Activated naive CD8-positive, alpha-beta T cell treated with anti-CD3 and anti-CD28 coated beads for 36 hours (primary cell): ENCODE data around the gene CCDC92B. TPM values are rescaled to one million over a fixed set of nuclear protein-coding genes. Genes with fewer than 3 reads are reported as not detected.
"Not testable (repeated sequence)": the region's sequence is repeated elsewhere in the genome, so short reads cannot be mapped to it uniquely, and the experiment has no call there.

Source experiments
- DNase-seq: peaks from one replicate; pipeline ENCODE4 v3.0.0; 2021
- H3K27ac Mint-ChIP-seq: one replicate; pipeline ENCODE4 v1.8.0; 2022; ENCODE audit warnings: mild to moderate bottlenecking, moderate library complexity, mixed read lengths
- H3K27me3 Mint-ChIP-seq: one replicate; pipeline ENCODE4 v1.8.0; 2022; ENCODE audit warnings: mild to moderate bottlenecking, mixed read lengths
- H3K36me3 Mint-ChIP-seq: one replicate; pipeline ENCODE4 v1.8.0; 2021; ENCODE audit warnings: mild to moderate bottlenecking, mixed read lengths
- H3K4me1 Mint-ChIP-seq: one replicate; pipeline ENCODE4 v1.8.0; 2021; ENCODE audit warnings: mixed read lengths
- H3K4me3 Mint-ChIP-seq: one replicate; pipeline ENCODE4 v1.8.0; 2022; ENCODE audit warnings: mild to moderate bottlenecking, moderate library complexity, mixed read lengths
- H3K9me3 Mint-ChIP-seq: one replicate; pipeline ENCODE4 v1.8.0; 2022; ENCODE audit warnings: mixed read lengths
- total RNA-seq, 2 experiments: library from RNA; stranded (reverse); gene quantifications; one replicate each; pipeline ENCODE4 v1.2.3, GENCODE V29; 2021

Gene CCDC92B
- total RNA-seq, 2 experiments from 2014 or later, result not detected

GRCh38 chr17:2704890-2705248 is 44.6 kb downstream of the CCDC92B start:
- Mint-ChIP-seq H3K36me3 (peaks cover 9% of the 10 kb centered on the region), H3K4me1 (peaks cover 20% of the 10 kb centered on the region), H3K27me3 (no peaks in the 10 kb centered on the region), H3K4me3 (no peak overlapping the region), H3K9me3 (no peaks in the 10 kb centered on the region), H3K27ac (peak overlapping the region; percentile 56)
- no peak for DNase-seq

DNA sequence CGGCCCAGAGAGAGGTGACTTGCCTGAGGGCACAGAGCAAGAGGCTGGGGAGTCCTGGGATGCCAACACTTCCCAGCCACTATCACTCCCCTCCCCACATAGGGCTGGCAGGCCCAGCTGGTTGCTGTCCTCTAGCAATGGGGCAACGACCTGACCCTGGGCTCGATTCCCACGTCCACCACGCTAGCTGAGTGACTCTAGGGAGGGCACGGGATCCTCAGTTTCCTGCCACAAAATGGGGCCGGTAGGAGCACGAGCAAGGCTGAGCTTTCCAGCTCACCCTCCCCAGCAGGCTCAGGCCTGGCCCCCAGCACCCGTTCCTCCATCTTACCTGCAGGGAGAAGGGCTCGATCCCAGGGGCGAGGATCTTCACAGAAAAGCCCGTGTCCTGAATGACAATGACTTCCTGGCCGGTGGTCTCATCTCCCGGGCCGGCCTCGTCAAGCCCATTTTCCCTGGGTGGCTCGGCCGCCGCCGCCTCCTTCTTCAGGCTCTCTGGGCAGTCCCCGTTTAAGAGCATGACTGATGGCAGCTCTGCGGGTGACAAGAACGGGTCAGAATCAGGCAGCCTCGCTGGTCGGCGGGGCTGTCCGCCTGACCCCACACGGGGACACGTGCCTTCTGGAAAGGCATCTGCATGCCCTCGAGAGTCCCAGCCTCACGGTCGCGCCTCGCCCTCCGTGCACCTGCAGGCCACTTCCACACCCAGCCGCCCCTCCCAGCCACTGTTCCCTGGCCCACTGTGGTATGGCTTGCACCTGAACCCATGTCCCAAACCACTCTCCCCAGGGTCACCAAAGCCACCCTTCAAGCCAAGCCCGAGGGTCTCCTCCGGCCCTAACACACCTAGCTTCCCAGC is 45.2 kb downstream of the CCDC92B start:
- Mint-ChIP-seq H3K27ac (peak overlapping the region; percentile 56), H3K36me3 (peaks cover 5% of the 10 kb centered on the region), H3K4me1 (peaks cover 14% of the 10 kb centered on the region)

DNA sequence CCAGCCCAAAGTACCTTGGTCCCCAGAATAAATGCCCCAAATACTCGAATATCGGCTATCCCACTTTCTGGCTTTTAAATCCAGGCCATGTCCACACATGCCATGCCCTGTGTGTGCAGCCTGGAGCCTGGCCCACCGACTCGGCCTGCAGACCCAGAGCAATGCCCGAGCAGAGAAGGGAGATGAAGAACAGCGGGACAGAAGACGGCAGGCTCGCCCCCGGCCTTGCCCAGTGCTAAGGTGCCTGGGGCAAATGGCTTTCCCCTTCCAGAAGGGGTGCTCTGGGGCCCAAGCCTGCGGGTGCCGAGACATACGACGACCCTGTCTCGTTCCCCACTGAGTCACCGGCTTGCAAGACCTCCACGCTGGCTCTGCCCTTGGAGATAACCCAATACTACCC is 45.8 kb downstream of the CCDC92B start:
- no peak for DNase-seq
- no peaks in the 10 kb centered on the region for H3K9me3 Mint-ChIP-seq
- no peak overlapping the region for H3K27ac Mint-ChIP-seq
- H3K4me1 Mint-ChIP-seq, result peaks cover 7% of the 10 kb centered on the region
- no peaks in the 10 kb centered on the region for H3K27me3 Mint-ChIP-seq
- peaks cover 4% of the 10 kb centered on the region for H3K36me3 Mint-ChIP-seq
- no peak overlapping the region for H3K4me3 Mint-ChIP-seq

More for the DNA sequence above, 45.2 kb downstream of the CCDC92B start:
- Mint-ChIP-seq H3K4me3 (no peak overlapping the region), H3K9me3 (no peaks in the 10 kb centered on the region), H3K27me3 (no peaks in the 10 kb centered on the region)
- DNase-seq, result no peak

DNA sequence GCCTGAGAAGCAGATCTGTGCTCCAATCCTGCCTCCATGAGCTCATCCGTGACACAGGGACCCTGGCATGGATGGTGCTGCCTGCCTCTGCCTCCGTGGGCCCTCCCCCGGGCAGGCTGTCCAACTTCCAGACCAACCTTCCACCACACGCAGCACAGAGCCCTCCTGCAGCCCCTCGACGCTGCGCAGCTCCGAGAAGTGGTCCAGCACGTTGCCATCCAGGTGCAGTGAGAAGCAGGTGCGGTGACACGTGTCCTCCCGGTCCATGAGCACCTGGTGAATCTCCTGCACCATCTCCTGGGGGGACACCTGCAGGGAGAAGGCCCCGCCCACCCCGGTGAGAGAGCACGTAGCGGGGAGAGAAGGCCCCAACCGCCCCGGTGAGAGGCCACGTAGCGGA is 46.3 kb downstream of the CCDC92B start:
- no peak overlapping the region for H3K27ac Mint-ChIP-seq
- H3K9me3 Mint-ChIP-seq, result no peaks in the 10 kb centered on the region
- no peaks in the 10 kb centered on the region for H3K27me3 Mint-ChIP-seq
- peaks cover 8% of the 10 kb centered on the region for H3K36me3 Mint-ChIP-seq
- peaks cover 4% of the 10 kb centered on the region for H3K4me1 Mint-ChIP-seq
- no peak overlapping the region for H3K4me3 Mint-ChIP-seq
- no peak for DNase-seq

- Mint-ChIP-seq H3K36me3 (peaks cover 11% of the 10 kb centered on the region), H3K27ac (no peak overlapping the region), H3K4me3 (no peak overlapping the region), H3K27me3 (no peaks in the 10 kb centered on the region), H3K9me3 (no peaks in the 10 kb centered on the region), H3K4me1 (peaks cover 3% of the 10 kb centered on the region)
- no peak for DNase-seq
Observed at GRCh38 chr17:2701996-2702741, 47.3 kb downstream of the CCDC92B start.

DNA sequence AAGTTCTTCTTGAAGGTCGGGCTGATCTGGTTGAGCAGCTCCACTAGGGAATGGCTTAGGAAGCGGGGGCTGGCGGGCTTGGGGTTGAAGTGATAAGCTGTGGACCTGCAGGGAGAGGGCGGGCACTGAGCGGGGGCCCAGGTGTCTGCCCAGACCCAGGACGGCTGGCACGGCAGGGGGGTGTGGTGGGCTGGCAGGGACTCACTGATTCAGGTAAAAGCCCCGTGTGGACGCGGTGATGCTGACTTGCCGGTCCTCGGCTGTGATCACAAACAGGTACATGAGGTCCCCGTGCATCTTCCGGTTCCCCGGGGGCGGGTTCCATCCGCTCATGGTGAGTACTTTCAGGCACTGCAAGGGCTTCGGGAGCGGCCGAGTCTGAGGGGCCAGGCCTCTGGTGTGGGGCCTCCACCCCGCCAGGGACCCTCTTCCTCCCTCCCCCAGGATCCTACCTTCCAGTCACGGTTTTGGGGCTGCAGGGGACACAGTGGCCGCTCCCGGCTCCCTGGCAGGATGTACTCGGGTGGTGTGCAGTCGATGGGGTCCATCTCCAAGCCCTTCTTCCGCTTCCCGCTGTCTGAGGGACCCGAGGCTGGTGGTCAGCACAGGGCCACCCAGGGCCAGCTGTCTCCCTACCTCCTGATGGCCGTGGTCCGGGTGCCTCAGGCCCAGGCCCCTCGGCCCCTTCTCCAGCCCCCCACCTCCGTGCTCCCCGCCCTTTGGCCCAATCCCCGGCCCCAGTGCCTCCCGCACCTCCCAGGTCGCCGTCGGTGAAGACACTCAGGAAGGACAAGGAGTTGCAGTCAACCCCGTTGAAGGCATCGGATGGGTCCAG is 48.1 kb downstream of the CCDC92B start:
- H3K4me1 Mint-ChIP-seq, result peaks cover 3% of the 10 kb centered on the region
- no peak overlapping the region for H3K4me3 Mint-ChIP-seq
- no peak overlapping the region for H3K27ac Mint-ChIP-seq
- peaks cover 11% of the 10 kb centered on the region for H3K36me3 Mint-ChIP-seq
- no peaks in the 10 kb centered on the region for H3K9me3 Mint-ChIP-seq
- DNase-seq, result no peak
- no peaks in the 10 kb centered on the region for H3K27me3 Mint-ChIP-seq

DNA sequence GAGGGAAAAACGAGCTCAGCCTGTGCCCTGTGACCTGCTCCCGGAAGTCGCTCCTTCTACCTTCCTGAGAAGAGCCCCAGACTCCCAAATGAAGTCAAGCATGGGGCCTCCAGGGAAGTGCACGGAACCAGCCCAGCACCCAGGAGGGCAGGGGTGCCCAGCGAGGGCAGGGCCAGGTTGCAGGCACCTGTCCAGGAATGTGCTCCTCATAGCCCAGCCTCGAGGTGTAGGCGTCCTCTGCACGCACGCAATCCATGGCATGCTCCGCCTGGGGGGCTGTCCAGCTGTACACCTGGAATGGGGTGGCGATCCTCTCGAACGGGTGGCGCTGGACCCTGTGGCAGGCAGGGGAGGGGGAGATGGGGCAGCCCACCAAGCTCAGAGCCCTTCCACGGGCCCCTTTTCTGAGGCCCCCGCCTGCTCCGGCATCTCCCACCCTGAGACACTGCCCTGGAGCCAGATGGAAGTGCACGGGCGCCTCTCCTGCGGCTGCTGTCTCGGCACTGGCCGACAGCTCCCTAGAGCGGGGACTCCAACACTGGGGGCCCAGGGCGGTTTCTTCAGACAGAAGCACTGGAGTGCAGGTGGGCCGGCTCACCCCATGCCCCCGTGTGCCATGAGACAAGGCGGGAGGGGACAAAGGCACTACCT is 48.8 kb downstream of the CCDC92B start:
- no peak overlapping the region for H3K4me3 Mint-ChIP-seq
- no peaks in the 10 kb centered on the region for H3K27me3 Mint-ChIP-seq
- no peaks in the 10 kb centered on the region for H3K9me3 Mint-ChIP-seq
- peaks cover 11% of the 10 kb centered on the region for H3K36me3 Mint-ChIP-seq
- H3K4me1 Mint-ChIP-seq, result peaks cover 3% of the 10 kb centered on the region
- no peak for DNase-seq
- H3K27ac Mint-ChIP-seq, result no peak overlapping the region

DNA sequence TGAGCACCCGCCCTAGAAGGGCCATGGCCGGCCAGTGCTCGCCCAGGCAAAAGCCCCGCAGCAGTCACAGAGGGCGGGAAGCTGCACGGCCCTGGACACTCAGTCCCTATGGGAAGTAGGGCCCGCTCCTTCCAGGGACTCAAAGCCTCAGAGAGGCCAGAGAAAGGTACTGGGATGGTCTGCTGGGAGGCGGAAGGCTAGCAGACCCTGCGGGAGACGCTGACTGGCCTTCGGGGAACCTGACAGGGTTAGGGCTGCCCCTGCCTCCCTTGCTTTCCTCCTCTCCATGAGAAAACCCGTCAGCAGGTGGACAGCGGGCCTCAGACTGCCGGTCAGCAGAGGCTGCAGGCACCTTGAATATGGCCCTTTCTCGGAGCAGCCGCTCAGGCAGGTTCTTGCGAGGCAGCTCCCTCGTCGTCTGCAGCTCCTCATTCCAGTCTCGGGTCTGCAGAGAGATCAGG is 49.4 kb downstream of the CCDC92B start:
- Mint-ChIP-seq H3K36me3 (peaks cover 9% of the 10 kb centered on the region), H3K27me3 (no peaks in the 10 kb centered on the region), H3K4me1 (no peaks in the 10 kb centered on the region), H3K27ac (no peak overlapping the region), H3K9me3 (no peaks in the 10 kb centered on the region), H3K4me3 (no peak overlapping the region)
- no peak for DNase-seq

GRCh38 chr17:2699216-2699805 is 50.1 kb downstream of the CCDC92B start:
- not testable (repeated sequence) for H3K9me3 Mint-ChIP-seq, H3K27me3 Mint-ChIP-seq, H3K27ac Mint-ChIP-seq, DNase-seq, H3K36me3 Mint-ChIP-seq, H3K4me3 Mint-ChIP-seq, H3K4me1 Mint-ChIP-seq

- H3K4me3 Mint-ChIP-seq, result no peak overlapping the region
- no peaks in the 10 kb centered on the region for H3K27me3 Mint-ChIP-seq
- no peak overlapping the region for H3K27ac Mint-ChIP-seq
- DNase-seq, result no peak
- H3K9me3 Mint-ChIP-seq, result no peaks in the 10 kb centered on the region
- no peaks in the 10 kb centered on the region for H3K4me1 Mint-ChIP-seq
- H3K36me3 Mint-ChIP-seq, result peaks cover 8% of the 10 kb centered on the region
Observed at GRCh38 chr17:2697611-2698162, 51.8 kb downstream of the CCDC92B start.

- no peak for DNase-seq
- no peak overlapping the region for H3K27ac Mint-ChIP-seq
Observed at GRCh38 chr17:2695961-2696760, 53.3 kb downstream of the CCDC92B start.

GRCh38 chr17:2695243-2695960 is 54.0 kb downstream of the CCDC92B start:
- no peaks in the 10 kb centered on the region for H3K27me3 Mint-ChIP-seq
- DNase-seq, result no peak
- H3K36me3 Mint-ChIP-seq, result peaks cover 7% of the 10 kb centered on the region
- H3K27ac Mint-ChIP-seq, result no peak overlapping the region
- no peaks in the 10 kb centered on the region for H3K4me1 Mint-ChIP-seq
- no peaks in the 10 kb centered on the region for H3K9me3 Mint-ChIP-seq
- H3K4me3 Mint-ChIP-seq, result no peak overlapping the region

More at GRCh38 chr17:2695961-2696760, 53.3 kb downstream of the CCDC92B start:
- H3K27me3 Mint-ChIP-seq, result no peaks in the 10 kb centered on the region
- H3K36me3 Mint-ChIP-seq, result peaks cover 7% of the 10 kb centered on the region
- H3K4me1 Mint-ChIP-seq, result no peaks in the 10 kb centered on the region
- H3K9me3 Mint-ChIP-seq, result no peaks in the 10 kb centered on the region
- H3K4me3 Mint-ChIP-seq, result no peak overlapping the region
